Stimulated activated naive CD4-positive, alpha-beta T cell treated with Interleukin-2 at 50 U/mL for 16 hours (primary cell): ENCODE data around the gene FHIT.
"Not testable (repeated sequence)": the region's sequence is repeated elsewhere in the genome, so short reads cannot be mapped to it uniquely, and the experiment has no call there.

ENCODE experiments used
- DNase-seq: peaks from one replicate; lab custom pipeline; 2025; lab: John Stamatoyannopoulos, UW

FHIT gene

DNA sequence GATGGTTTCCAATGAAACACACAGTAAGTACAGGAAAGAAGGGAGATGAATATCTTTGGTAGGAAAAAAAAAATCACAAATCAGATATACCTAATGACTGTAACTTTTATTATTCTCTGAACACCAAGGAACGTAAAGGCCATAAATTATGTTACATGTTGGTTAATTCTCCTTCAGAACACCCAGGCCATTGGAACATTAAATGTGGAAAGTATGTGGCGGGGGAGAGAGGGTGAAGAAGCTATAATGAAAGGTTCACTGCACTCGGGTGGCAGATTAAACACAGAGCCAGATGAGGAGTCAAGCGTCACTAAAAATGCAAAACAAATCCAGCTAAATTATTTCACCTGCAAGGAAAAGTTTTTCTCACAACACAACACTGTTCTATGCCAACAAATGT is 193.8 kb downstream of the FHIT start:
- DNase-seq: no peak

DNA sequence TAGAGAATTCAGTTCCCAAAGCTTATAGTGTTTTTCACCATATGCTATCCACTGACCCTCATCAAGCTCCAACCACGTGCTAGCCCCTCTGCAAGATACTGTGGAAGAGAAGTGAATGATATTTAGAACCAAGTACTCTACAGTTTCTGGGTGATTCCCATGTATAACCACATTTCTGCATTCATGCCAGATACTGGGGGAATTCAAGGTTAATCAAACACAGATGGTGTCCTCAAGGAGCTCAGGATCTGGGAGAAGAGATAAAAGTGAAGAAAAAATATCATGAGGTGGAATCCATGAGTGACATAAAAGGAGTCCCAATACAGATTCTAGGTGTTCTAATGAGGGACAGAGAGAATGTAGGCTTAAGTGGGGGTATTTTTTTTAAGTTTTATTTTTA is 195.8 kb downstream of the FHIT start:
- no peak for DNase-seq

DNA sequence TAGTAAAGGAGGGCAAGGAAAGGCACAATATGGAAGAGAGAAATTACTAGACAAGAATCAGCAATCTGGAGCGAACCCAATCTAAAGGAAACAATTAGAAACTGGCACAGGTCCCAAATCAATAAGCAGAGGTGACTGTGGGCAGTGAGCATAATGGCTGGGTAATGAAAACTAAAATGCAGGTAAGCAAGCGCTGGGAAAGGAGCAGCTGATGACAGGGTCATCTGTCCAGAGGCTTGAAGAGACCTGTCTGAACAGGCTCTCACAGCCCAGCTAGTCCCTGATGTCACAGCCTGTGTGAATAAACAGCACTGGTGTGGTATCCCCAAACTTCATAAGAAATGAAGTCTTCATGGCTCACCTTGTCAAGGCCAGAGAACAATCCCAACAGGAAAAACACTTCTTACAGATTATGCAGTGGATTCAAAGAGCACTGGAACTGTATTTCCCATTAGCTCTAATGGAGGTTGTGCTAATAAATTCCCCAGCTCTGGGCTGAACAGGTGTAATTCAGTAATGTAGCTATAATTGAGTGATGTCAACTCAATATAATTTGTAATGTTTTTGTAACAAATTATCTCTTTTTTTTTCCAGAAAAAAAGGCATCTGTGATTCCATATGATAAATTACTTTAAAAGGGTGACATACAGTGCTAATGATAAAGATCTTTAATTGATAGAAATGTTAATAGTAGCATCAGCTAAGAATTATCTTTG is 197.3 kb downstream of the FHIT start:
- DNase-seq: no peak

DNA sequence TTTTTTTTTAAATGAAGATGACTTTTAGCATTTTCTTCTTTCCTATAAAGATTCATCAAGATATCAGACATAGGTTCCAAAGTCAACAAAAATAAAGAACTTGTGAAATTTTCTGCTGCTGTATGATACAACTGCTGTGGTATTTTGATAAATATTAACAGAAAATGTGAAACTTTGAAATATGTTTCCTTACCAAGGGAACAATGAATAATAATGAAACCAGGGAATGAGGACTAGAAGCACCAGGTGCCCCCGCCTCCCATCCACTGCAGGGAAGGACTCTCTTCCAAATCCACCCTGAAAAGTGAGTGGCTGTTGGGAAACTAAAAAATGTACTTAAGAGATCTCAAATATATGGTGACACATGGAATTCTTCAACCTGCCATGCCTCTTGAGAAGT is 198.4 kb downstream of the FHIT start:
- DNase-seq: no peak

DNA sequence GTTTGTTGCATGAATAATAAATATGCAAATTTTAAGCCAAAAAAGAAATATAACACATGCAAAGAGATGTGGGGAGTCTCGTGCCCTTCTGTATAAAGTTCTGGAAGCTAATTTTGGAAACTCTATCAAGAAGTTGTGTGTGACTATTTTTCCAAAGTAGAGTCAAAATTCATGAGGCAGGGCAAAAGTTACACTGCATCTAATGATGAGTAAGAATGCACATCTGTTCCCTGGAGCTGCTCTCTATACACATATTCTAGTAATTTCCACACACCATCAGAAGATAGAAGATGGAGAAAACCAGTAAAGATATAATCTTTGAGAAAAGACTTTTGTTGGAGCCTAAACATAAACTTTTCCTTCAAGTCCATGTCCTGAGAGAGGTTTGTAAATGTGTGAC is 199.6 kb downstream of the FHIT start:
- no peak for DNase-seq

DNA sequence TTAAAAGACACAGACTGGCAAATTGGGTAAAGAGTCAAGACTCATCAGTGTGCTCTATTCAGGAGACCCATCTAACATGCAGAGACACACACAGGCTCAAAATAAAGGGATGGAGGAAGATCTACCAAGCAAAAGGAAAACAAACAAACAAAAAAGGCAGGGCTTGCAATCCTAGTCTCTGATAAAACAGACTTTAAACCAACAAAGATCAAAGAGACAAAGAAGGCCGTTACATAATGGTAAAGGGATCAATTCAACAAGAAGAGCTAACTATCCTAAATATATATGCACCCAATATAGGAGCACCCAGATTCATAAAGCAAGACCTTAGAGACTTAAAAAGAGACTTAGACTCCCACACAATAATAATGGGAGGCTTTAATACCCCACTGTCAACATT is 206.1 kb downstream of the FHIT start:
- not testable (repeated sequence) for DNase-seq

DNA sequence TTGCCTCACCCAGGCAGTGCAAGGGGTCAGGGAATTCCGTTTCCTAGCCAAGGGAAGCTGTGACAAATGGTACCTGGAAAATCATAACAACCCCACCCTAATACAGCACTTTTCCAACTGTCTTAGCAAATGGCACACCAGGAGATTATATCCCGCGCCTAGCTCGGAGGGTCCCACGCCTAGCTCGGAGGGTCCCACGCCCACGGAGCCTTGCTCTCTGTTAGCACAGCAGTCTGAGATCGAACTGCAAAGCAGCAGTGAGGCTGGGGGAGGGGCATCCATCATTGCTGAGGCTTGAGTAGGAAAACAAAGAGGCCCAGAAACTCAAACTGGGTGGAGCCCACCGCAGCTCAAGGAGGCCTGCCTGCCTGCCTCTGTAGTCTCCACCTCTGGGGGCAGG is 208.1 kb downstream of the FHIT start:
- DNase-seq: no peak

DNA sequence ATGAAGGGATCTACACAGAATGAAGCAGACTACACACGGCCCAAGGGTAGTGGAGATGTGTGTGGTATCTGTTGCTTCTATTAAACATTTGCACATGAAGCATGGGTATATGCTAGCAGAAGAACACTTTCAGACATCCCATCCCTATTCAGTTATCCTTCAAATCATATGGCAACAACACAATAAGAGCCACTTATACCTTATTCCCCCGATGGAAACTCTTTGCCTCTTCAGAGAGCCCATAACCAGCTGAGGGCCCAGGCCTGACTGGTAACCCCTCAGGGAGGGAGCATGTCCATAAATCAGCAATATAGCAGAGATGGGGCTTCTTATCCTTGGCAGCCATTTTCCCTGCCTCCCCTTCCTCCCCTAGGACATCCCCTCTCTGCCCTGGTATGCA is 210.6 kb downstream of the FHIT start:
- no peak for DNase-seq

DNA sequence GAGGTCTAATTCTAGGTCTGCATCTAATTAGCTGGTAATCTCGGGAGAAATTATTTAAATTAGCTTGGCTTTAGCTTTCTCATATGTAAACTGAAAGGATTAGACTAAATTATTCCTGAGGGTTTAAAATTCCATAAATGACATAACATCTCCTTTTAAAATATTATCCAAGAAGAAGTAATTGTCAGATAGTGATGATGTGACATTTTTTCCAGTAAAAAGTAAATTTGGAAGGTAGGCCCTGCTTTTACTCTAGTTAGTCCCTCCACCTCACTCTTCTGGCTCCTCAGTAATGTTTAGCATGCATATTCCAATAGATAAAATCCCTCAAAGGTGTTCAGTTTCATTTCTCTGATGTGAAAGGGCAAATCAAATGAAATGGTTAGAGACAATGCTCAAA is 215.7 kb downstream of the FHIT start:
- DNase-seq: no peak

DNA sequence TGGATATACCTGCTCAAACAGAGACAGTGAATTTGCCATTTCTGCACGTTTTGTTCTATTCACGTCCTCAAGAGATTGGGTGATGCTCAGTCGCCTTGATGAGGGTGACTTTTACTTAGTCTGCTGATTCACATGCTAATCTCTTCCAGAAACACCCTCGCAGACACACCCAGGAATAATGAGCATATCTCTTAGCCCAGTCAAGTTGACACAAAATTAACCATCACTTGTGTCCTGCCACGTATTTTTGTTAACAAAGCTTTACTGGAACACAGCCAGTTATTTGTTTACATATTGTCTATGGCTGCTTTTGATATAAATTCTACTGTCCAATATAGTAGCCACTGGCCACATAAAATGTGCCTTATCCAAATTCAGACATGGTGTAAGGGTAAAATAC is 218.3 kb downstream of the FHIT start:
- DNase-seq: no peak

DNA sequence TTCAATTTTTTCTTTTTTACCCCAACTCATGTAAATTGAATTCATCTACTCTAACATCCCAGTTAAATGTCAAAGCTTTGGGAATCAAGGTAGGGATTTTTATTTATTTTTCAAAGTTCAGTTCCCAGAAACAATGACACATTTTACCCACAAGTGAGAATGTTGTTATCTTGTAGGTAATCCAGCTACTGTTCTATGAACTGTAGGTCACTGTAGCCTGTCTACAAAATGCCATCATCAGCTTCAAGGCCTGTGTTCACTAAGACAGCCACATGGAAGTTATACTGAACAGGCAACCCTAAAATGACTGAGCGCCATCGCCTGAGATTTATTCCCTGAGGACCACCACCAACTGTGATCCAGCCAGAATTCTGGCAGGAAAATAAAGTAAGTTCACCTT is 219.7 kb downstream of the FHIT start:
- DNase-seq: no peak

DNA sequence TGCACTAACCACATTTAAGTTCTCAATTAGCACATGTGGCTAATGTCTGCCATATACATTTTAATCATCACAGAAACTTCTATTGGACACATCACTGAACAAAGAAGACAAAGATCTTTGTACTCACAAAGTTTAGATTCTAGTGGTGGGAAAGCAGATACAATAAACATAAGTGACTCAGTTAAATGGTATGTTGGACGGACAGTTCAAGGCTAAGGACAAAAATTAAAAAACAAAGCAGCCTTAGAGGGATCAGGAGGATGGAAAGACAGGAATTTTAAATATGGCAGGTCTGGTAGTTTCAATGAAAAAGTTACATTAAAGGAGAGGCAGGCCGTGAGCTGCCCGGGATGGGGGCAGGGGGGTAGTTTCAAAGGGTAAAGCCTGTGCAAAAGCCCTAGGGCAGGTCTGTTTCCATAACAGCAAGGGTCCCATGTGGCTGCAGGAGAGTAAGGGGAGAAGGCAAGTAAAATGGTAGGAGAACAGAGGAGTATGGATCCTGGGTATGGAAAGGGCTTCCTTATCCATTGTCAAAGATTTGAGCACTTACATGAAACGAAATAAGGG is 220.7 kb downstream of the FHIT start:
- DNase-seq: no peak

DNA sequence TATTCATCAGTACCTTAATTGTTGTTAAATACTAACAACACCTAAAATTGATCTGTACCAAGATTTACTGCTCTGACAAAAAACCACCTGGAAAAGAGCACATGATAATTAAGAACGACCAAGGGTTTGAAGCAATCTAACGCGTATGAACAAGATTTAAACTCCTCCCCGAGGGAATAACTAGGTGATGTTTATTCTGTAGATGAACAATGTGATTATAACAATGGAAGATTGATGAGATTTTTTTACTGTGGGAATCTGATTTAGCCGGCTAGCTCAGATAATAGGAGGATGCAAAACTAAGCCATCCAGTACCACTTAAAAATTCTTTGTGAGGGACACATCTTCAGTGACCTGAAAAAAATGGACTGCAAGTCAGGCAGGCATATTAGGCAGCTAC is 222.1 kb downstream of the FHIT start:
- no peak for DNase-seq

DNA sequence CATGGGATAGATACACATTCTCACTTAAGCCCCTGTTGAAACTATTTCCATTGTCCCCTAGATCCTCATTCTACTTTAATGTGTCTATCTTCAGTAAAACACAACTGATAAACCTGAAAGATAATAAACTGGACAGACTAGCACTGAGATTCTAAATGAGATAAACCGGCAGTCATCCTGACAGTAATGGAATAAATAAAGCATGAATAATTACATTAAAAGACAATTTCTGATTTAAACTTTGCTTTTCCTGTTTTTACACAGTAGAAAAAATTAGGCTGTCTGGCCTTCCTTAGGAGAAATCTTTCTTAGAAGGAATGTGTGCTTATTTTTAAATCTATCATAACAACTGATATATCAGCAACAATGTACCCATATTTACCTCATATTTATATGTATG is 232.4 kb downstream of the FHIT start:
- DNase-seq: no peak

DNA sequence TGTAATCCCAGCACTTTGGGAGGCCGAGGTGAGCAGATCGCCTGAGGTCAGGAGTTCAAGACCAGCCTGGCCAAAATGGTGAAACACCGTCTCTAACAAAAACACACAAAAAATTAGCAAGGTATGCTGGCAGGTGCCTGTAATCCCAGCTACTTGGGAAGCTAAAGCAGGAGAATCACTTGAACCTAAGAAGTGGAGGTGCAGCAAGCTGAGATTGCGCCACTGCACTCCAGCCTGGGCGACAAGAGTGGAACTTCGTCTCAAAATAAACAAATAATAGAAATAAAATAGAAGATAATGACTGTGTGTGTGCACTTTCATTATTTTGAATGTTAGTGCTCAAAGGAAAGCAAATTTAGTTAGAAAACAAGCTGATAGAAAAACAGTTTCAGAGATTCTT is 234.2 kb downstream of the FHIT start:
- not testable (repeated sequence) for DNase-seq

DNA sequence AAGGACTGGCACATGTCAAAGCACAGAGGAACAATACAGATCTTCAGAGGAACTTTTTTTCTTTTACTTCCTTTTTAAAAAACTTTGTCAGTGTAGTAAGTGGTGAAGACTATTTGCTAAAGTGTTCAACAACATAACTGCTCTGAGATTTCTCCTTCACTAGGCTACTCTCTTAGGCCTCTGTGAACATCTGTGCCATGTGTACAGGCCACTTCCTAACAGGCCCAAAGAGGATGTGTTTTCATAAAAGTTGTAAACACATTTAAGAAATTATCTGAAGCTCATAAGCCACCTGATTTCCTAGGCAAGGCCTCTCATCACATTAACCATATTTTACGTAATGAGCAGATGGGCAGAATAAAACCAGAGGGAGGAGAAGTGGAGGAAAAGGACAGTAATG is 235.4 kb downstream of the FHIT start:
- DNase-seq: no peak

DNA sequence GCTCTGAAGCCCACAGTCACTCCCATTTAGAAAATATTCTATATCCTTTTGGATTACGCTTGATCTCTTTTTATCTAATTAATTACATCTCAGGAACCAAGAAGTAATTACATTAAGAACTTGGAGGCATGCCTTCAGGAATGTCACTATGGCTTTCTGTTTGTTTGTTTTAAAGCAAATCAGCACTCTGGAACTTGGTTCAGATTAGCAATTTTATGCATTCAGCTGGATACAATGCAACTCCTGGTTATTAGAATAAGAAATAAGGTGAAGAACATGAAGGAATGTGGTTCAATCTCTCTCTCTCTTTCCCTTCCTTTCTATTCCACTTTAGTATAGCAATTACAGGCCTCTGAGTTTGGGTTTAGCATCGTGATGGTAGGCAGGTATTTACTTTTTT is 235.8 kb downstream of the FHIT start:
- no peak for DNase-seq

DNA sequence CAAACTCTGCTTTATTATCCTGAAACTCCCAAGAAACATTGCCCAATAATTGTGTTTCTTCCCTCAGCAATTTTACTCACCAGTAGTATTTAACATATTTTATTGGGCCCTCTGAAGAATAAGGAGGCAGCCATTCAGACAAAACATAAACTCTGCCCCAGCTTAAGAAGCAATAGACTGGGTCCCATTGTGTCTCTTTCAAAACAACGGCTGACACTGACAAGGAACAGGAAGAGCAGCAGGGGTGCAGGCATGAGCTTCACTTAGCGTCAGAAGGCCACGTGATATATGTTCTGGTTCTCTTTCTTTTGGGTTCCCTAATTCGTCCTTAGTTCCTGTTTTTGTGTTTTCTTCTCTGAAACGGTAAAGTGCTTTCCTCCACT is 242.3 kb downstream of the FHIT start:
- no peak for DNase-seq

DNA sequence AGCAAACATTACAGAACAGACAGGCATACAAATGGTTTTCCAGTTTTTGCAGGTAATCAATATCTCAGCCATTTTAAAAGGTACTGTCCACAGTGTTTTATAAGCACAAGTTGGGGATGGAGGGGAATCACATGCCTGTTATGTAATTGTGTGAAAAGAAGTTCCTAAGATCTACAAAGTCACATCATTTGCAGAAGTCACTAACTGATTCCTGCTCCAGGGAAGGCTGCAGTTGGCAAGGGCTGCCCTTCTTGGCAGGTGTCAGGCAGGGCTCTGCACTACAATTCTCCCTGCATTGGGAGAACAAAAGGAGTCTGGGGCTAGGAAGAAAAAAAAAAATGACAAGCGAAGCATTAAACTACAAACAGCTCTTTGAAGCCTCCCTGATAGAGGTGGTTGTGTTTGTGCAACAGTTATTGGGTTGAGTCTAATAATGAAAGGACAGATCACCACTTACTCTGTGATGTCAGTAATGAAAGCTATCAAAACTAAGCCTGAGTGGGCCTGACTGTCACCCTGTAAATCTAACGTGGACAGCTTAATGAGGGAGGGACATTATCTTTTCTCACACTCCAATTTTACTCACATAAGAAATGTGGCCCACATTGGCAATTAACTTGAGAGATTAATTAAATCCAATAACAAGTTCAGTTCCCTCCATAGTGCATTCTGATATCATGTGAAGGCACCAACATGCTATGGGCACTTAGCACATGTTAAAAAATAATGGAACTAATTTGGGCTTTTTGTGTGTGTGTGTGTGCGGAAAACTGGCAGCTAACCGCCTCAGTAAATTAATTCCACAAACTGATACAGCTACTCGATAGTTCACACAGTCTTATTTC is 242.9 kb downstream of the FHIT start:
- DNase-seq: no peak

DNA sequence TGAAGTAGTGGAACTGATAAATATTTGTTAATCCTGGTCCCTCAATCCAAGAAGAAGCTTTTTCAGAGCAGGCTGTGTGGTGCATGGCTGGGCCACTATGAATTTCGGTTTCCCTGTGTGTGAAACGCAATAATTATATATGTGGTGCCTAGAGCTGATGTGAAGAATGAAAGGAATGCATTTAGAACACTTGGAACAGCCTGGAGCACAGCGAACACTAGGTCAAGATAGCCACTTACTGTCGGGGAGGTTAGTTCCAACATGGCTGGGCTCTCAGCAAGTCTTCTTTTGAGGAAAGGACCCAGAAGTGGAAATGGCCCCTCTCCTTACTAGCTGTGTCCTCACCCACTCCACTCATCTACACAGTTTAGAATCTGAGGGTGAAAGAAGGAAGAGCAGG is 245.7 kb downstream of the FHIT start:
- DNase-seq: no peak

DNA sequence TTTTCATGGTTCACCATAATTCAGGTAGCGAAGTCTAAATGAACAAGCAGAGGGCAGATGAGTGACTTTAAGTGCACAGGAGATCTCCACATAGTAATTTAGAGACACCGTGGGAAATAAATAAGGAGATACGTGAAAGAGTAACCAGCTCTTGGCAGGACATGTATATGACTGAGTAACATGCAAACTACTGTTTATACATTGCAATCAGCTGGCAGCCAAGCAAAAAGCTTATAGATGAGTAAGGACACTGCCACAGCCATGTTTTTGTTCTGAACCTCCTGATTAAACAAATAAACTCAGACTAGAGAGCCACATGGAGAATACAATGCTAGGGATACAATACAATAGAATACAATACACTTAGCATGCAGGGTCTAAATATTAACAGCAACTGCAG is 252.4 kb downstream of the FHIT start:
- no peak for DNase-seq

DNA sequence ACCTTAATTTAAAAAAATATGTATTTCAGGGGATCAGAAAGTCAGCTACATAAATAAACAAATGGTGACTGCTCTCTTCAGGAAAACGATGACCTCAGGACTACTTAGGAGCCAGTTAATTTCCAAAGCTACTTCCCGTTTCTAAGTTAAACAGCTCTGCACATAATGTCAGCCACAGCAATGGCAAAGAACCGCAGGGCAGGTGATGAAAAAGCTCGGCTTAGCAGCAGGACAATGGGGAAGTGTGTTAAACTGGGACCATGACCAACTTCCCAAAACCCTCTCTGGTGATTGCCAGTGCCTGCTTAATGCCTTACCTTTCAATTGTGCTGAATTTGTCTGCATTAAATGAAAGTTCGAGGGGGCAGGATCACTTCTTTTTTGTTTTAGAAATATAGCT is 258.9 kb downstream of the FHIT start:
- DNase-seq: no peak

DNA sequence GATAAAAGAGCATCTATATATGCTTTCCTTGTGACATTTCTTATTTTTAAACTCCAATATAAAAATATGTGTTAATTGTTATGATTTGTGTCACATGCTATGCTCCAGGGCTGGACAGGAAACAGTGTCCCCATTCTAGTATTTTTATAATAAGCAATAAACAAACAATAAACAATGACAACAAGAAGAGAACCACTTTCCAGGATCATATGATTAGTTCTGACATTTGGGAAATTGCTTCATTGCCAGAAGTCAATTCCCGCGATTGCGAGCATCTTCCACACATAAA is 260.9 kb downstream of the FHIT start:
- DNase-seq: no peak
